Gastrocnemius medialis (tissue), 4 donors: Measurements from ENCODE around the gene ALDH6A1.

Source experiments
- CTCF ChIP-seq, 5 experiments: fragments of 450-650 bp in 3 of 5; fragments of 200-600 bp in 2 of 5; sonication (generic) in 2 of 5; IDR thresholded peaks in 4 of 5; conservative IDR thresholded peaks in 1 of 5; 1 replicate in 4 of 5; 2 replicates in 1 of 5; pipeline ENCODE4 v1.5.1; 2016 to 2019; ENCODE audit warnings: antibody characterized with exemption in 5 of 5, mild to moderate bottlenecking in 3 of 5, moderate library complexity in 3 of 5
- POLR2A ChIP-seq, 2 donors: fragments of 450-650 bp; IDR thresholded peaks; one replicate each; pipeline ENCODE4 v1.6.1; 2017; ENCODE audit warnings: antibody characterized with exemption in 2 of 2, mild to moderate bottlenecking in 2 of 2, moderate library complexity in 2 of 2

- TF ChIP-seq POLR2A (IDR thresholded peaks at IDR 0.05) (no peak), CTCF (IDR thresholded peaks at IDR 0.05 in 4 of 5, conservative IDR thresholded peaks at IDR 0.05 in 1 of 5) (no peak)
Measured at GRCh38 chr14:74042296-74042695, 42.0 kb downstream of the ALDH6A1 start.
